Small intestine (tissue), 7 donors: ENCODE results near the gene NRG4. TPM values are rescaled to one million over a fixed set of nuclear protein-coding genes. Genes with fewer than 3 reads are reported as not detected.
"Not testable (repeated sequence)": the region's sequence is repeated elsewhere in the genome, so short reads cannot be mapped to it uniquely, and the experiment has no call there.

ENCODE experiments used
- DNase-seq, 2 donors: peaks; one replicate each; pipeline versions ENCODE4 v3.0.0 to v3.0.0-alpha.2; 2013
- FAIRE-seq: peaks from 2 replicates; lab custom pipeline; 2012; peaks lifted over from hg19 to GRCh38; lab: Jason Lieb, UNC
- H3K27ac ChIP-seq, 3 donors: one replicate each; pipeline ENCODE4 v1.5.1; 2013; ENCODE audit warnings: low read length in 2 of 3, mild to moderate bottlenecking in 2 of 3, control low read depth in 1 of 3, inconsistent platforms in 1 of 3, low read depth in 1 of 3, moderate library complexity in 1 of 3
- H3K27me3 ChIP-seq, 3 donors: one replicate each; pipeline ENCODE4 v1.6.1; 2013; ENCODE audit warnings: low read length in 3 of 3, inconsistent platforms in 1 of 3; ENCODE audit not compliant: control insufficient read depth in 3 of 3, insufficient read depth in 3 of 3
- H3K36me3 ChIP-seq, 3 donors: one replicate each; pipeline ENCODE4 v1.6.1; 2013; ENCODE audit warnings: low read length in 3 of 3, inconsistent platforms in 1 of 3, low read depth in 1 of 3, mild to moderate bottlenecking in 1 of 3, moderate library complexity in 1 of 3; ENCODE audit not compliant: control insufficient read depth in 3 of 3, insufficient read depth in 2 of 3
- H3K4me1 ChIP-seq, 3 donors: one replicate each; pipeline ENCODE4 v1.6.1; 2013; ENCODE audit warnings: low read length in 2 of 3, inconsistent platforms in 1 of 3, low read depth in 1 of 3, mild to moderate bottlenecking in 1 of 3, moderate library complexity in 1 of 3; ENCODE audit not compliant: control insufficient read depth in 3 of 3, insufficient read depth in 2 of 3
- H3K4me3 ChIP-seq, 3 donors: one replicate each; pipeline ENCODE4 v1.5.1; 2013; ENCODE audit warnings: low read length in 3 of 3, control low read depth in 1 of 3, inconsistent platforms in 1 of 3, low read depth in 1 of 3, mild to moderate bottlenecking in 1 of 3, moderate library complexity in 1 of 3
- H3K9me3 ChIP-seq, 2 donors: one replicate each; pipeline ENCODE4 v1.6.1; 2013; ENCODE audit warnings: low read depth in 1 of 2, low read length in 1 of 2; ENCODE audit not compliant: control insufficient read depth in 2 of 2, insufficient read depth in 1 of 2
- WGBS, 3 donors: extraction: QIAGEN DNeasy Blood & Tissue Kit; methylation state at CpG; one replicate each; pipeline ENCODE4 v1.1.7; 2013; 5-methylcytosine and 5-hydroxymethylcytosine counted together
- polyA plus RNA-seq, 4 donors: library from polyadenylated mRNA; stranded (reverse) in 3 of 4; unstranded in 1 of 4; fragments of 200-250 nt in 3 of 4; fragments of 120-200 nt in 1 of 4; gene quantifications; one replicate each; pipeline versions ENCODE4 v1.2.1 to v1.2.3, GENCODE V29; 2013
- donor health status: healthy with polysubstance abuse.
- donor health status: control.
- donor health status: control.
- donor health status: Bipolar disorder and iron deficiency.
- donor health status: healthy.

Gene NRG4
- polyA plus RNA-seq, 4 donors: 0.21 to 0.92 TPM; not detected in 2

DNA sequence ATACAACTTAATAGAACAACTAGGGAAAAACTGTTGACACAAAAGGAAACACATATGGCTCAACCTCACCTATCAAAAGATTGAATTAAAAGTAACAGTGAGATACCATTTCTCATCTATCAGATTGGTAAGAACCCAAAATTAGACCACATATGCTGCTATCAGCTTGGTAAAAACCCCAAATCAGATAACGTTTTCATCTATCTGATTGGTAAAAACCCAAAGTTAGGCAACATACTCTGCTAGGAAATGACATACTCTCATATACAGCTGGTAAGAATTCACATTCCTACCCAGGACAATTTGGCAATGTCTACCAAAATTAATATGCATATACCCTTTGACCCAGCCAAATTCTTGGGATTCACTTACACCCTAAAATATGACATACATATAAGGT lies 26.3 kb downstream of the NRG4 start:
- no peak for DNase-seq
- Histone ChIP-seq H3K9me3 (no peaks in the 10 kb centered on the region), H3K27ac (no peak overlapping the region), H3K36me3 (no peaks in the 10 kb centered on the region), H3K4me3 (no peak overlapping the region), H3K27me3 (no peaks in the 10 kb centered on the region), H3K4me1 (no peaks in the 10 kb centered on the region)
- 67 to 84% (median 74%) methylated on average over 1 of the region's 1 CpG for WGBS, 3 donors
- no peak for FAIRE-seq

DNA sequence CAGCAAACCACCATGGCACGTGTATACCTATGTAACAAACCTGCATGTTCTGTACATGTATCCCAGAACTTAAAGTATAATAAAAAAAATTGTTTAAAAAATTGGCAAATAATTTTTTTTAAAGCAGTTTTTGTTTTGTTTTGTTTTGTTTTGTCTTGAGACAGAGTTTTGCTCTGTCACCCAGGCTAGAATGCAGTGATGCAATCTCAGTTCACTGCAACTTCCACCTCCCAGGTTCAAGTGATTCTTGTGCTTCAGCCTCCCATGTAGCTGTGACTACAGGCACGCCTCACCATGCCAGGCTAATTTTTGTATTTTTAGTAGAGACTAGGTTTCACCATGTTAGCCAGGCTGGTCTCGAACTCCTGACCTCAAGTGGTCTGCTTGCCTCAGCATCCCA lies 27.5 kb downstream of the NRG4 start:
- 90 to 97% (median 97%) methylated on average over 3 of the region's 3 CpGs for WGBS, 3 donors
- not testable (repeated sequence) for FAIRE-seq, H3K9me3 ChIP-seq, H3K4me3 ChIP-seq, DNase-seq, H3K27me3 ChIP-seq, H3K4me1 ChIP-seq, H3K36me3 ChIP-seq, H3K27ac ChIP-seq

DNA sequence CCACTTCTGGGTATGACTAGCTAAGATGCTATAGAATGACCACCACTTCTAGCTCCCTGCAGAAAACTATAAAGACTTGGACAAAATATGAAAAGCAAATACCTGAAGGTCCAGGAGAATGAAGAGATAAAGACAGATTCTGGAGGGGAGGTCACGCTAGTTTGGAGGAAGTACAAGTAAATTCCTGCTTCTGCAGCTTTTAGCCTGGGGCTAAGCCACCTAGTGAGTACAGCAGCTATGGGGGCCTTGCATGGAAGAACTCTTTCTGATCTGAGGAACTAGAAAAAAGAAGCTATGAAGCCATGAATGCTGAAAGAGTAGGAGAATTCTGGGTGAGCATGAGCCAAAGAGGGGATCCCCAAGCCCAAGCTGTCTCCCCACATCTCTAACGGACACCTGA lies 29.8 kb downstream of the NRG4 start:
- no peaks in the 10 kb centered on the region for H3K36me3 ChIP-seq
- DNase-seq (no peak), FAIRE-seq (no peak)
- peaks cover 0 to 1% (median 0%) of the 10 kb centered on the region in 3 donors for H3K27me3 ChIP-seq
- H3K9me3 ChIP-seq: no peaks in the 10 kb centered on the region
- 86 to 96% (median 87%) methylated on average over 2 of the region's 2 CpGs for WGBS, 3 donors
- H3K4me1 ChIP-seq: no peaks in the 10 kb centered on the region
- no peak overlapping the region for H3K27ac ChIP-seq
- no peak overlapping the region for H3K4me3 ChIP-seq

DNA sequence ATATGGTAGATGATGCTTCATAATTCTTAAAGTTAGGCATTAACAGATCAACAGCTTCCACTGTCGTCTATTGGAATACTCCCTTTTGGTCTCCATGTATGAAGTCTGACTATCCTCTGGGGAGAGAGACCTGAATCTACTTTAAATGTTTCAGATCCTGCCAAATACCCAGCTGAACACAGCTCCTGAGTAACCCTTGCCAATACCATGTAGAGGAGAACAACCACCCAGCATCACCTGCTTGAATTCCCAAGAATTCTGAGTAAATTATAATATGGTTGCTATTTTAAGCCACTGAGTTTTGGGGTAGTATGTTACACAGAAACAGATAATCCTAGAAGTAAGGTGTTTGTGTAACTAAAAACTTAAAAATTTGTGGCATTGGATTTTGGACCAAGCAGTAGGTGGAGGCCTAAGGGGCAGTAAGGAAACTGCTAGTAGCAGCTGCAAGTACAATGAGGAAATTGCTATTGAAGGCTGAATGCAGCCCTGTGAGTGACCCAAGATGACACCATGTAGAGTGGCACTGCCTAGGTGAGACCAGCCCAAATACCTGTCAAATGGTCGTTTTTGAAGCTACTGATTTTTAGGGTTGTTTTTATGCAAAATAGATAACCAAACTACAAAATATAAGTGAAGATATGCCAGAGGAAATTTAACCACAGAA lies 30.9 kb downstream of the NRG4 start:
- Histone ChIP-seq H3K27ac (no peak overlapping the region), H3K36me3 (no peaks in the 10 kb centered on the region), H3K9me3 (no peaks in the 10 kb centered on the region), H3K4me3 (no peak overlapping the region), H3K27me3 (peaks cover 0 to 2% (median 0%) of the 10 kb centered on the region in 3 donors), H3K4me1 (no peaks in the 10 kb centered on the region)
- 46 to 57% (median 50%) methylated on average over 2 of the region's 2 CpGs for WGBS, 3 donors
- DNase-seq (no peak), FAIRE-seq (no peak)

DNA sequence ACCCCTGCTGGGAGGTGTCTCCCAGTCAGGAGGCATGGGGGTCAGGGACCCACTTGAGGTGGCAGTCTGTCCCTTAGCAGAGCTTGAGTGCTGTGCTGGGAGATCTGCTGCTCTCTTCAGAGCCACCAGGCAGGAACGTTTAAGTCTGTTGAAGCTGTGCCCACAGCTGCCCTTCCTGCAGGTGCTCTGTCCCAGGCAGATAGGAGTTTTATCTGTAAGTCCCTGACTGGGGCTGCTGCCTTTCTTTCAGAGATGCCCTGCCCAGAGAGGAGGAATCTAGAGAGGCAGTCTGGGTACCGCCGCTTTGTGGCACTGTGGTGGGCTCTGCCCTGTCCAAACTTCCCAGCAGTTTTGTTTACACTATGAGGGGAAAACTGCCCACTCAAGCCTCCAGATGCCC lies 35.5 kb downstream of the NRG4 start:
- 72 to 83% (median 75%) methylated on average over 3 of the region's 3 CpGs for WGBS, 3 donors

DNA sequence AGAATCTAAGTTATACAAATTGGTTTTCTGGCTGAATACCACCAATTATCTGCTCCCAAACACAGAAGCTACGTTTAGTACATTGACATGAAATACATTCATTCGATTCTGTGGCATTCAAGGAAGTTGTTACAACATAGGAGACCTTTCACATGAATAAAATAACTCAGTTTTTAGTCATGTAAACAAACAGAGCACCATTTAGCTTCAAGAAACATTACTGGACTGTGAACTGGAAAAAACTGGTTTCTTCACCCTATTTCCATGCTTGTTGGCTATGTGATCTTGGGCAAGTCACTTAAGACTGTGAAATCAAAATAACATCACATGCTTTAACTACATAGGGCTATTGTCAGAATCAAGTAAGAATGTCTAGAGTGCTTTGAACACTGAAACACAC lies 46.2 kb downstream of the NRG4 start:
- no peaks in the 10 kb centered on the region for H3K9me3 ChIP-seq
- 60 to 73% (median 63%) methylated on average over 2 of the region's 2 CpGs for WGBS, 3 donors
- H3K27me3 ChIP-seq: no peaks in the 10 kb centered on the region
- no peak overlapping the region for H3K27ac ChIP-seq
- FAIRE-seq (no peak), DNase-seq (no peak)
- no peaks in the 10 kb centered on the region for H3K4me1 ChIP-seq
- H3K4me3 ChIP-seq: no peak overlapping the region
- no peaks in the 10 kb centered on the region for H3K36me3 ChIP-seq

More for the DNA sequence above, 35.5 kb downstream of the NRG4 start:
- not testable (repeated sequence) for H3K4me1 ChIP-seq, H3K27me3 ChIP-seq, H3K9me3 ChIP-seq, FAIRE-seq, DNase-seq, H3K36me3 ChIP-seq, H3K4me3 ChIP-seq, H3K27ac ChIP-seq

DNA sequence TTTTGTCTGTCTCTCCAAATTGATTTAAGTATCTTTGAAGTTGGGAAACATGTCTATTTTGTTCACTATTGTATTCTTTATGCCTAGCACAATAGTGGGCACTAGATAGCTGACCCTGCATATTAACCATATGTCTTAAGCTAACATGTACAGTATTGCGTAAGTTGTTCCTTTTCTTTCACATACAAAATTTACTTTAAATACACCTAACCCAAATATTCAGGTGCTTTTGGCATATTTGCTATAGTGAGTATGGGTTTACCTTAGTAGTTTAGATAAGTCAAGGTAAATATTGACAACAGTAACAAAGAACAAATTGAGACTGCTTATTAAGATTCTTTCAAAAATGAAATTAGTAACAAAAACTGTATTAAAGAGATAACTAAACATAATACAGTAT lies 50.9 kb downstream of the NRG4 start:
- no peaks in the 10 kb centered on the region for H3K9me3 ChIP-seq
- DNase-seq: no peak
- H3K27me3 ChIP-seq: peaks cover 0 to 2% (median 0%) of the 10 kb centered on the region in 3 donors
- H3K36me3 ChIP-seq: no peaks in the 10 kb centered on the region
- no peaks in the 10 kb centered on the region for H3K4me1 ChIP-seq
- WGBS, 3 donors: 89 to 94% (median 89%) methylated on average over 1 of the region's 1 CpG
- H3K4me3 ChIP-seq: no peak overlapping the region
- FAIRE-seq: no peak
- H3K27ac ChIP-seq: no peak overlapping the region

DNA sequence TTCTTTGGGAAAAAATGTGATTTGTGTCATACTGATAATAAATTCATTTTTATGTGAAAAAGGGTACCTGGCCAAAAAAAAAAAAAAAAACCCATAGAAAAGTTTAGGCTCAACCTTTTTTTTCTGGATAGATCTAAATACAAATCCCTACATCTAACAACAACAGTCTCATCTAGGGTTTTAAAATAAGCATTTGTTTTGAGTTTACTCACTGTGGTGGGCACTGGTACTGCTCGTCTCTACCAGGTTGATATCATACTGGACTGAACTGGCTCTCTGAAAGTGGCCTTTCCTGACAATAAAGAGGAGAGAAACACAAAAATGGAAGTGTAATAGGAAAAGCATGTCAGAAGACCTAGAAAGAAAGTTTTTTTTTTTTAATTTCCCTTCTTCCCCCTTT lies 56.5 kb downstream of the NRG4 start:
- WGBS, 3 donors: 62 to 77% (median 68%) methylated on average over 1 of the region's 1 CpG
- H3K27me3 ChIP-seq: peaks cover 0 to 2% (median 0%) of the 10 kb centered on the region in 3 donors
- no peak overlapping the region for H3K27ac ChIP-seq
- H3K36me3 ChIP-seq: no peaks in the 10 kb centered on the region
- no peak overlapping the region for H3K4me3 ChIP-seq
- H3K4me1 ChIP-seq: no peaks in the 10 kb centered on the region
- DNase-seq (no peak), FAIRE-seq (no peak)
- no peaks in the 10 kb centered on the region for H3K9me3 ChIP-seq

DNA sequence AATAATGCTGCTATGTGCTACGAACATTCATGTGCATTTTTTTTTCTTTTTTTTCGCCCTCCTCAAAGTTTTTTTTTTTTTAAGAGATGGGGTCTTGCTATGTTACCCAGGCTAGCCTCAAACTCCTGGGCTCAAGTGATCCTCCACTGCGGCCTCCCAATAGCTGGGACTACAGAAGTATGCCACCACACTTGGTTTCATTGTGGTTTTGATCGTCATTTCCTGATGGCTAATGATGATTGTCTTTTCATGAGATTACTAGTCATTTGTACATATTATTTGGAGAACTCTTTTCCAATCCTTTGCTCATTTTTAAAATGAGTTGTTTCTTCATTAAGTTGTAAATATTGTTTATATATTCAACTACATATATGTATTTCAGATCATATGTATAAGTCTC lies 59.7 kb downstream of the NRG4 start:
- H3K4me1 ChIP-seq: no peaks in the 10 kb centered on the region

More for the DNA sequence above, 59.7 kb downstream of the NRG4 start:
- Histone ChIP-seq H3K9me3 (no peaks in the 10 kb centered on the region), H3K27ac (no peak overlapping the region), H3K4me3 (no peak overlapping the region), H3K27me3 (no peaks in the 10 kb centered on the region), H3K36me3 (no peaks in the 10 kb centered on the region)
- DNase-seq (no peak), FAIRE-seq (no peak)
- WGBS, 3 donors: 78 to 86% (median 82%) methylated on average over 4 of the region's 4 CpGs
